Right cardiac atrium (tissue), 5 donors: ENCODE measurements around the gene MEN1. TPM values are rescaled to one million over a fixed set of nuclear protein-coding genes. Genes with fewer than 3 reads are reported as not detected.

ENCODE experiments used
- ATAC-seq, 2 donors: fragments of 200-7000 bp; cut with Tn5 transposase; one replicate each; pipeline versions ENCODE4 v1.8.0 to v1.9.1; 2020; ENCODE audit warnings: moderate library complexity in 2 of 2, mild to moderate bottlenecking in 1 of 2
- DNase-seq, 3 donors: peaks; one replicate each; pipeline ENCODE4 v3.0.0-alpha.2; 2020
- H3K27ac ChIP-seq: one replicate; pipeline ENCODE4 v1.5.1; 2013; ENCODE audit warnings: mild to moderate bottlenecking, low read length, control low read depth, moderate library complexity
- H3K27me3 ChIP-seq: one replicate; pipeline ENCODE4 v1.6.1; 2013; ENCODE audit not compliant: control insufficient read depth, insufficient read depth
- H3K4me1 ChIP-seq: one replicate; pipeline ENCODE4 v1.6.1; 2013; ENCODE audit warnings: low read length; ENCODE audit not compliant: control insufficient read depth, insufficient read depth
- H3K4me3 ChIP-seq: one replicate; pipeline ENCODE4 v1.5.1; 2013; ENCODE audit warnings: low read length, control low read depth
- H3K9me3 ChIP-seq: one replicate; pipeline ENCODE4 v1.6.1; 2013; ENCODE audit warnings: low read length; ENCODE audit not compliant: control insufficient read depth
- WGBS: extraction: QIAGEN DNeasy Blood & Tissue Kit; methylation state at CpG from one replicate; pipeline ENCODE4 v1.1.7; 2013; 5-methylcytosine and 5-hydroxymethylcytosine counted together
- intact Hi-C, 4 donors: fragments of 100-400 bp; cut with DNase I; formaldehyde crosslinking; loops; one replicate each; pipeline versions ENCODE4 v1.11.0 to v1.14.0; 2022 to 2023
- polyA plus RNA-seq: library from polyadenylated mRNA; stranded (reverse); fragments of 200-250 nt; gene quantifications from one replicate; pipeline ENCODE4 v1.2.3, GENCODE V29; 2013
- total RNA-seq, 4 donors: library from RNA; stranded (reverse); fragmentation: NEBNext Ultra II Directional; extraction: Animal tissue kit (Norgen Biotek cat#: 25700); gene quantifications; one replicate each; pipeline ENCODE4 v1.2.1, GENCODE V29; 2021
- donor health status: healthy with polysubstance abuse.
- donor health status: DM: no; HTN: yes; CAD: no.
- donor health status: DM: no; HTN: no; CAD: no.
- donor health status: DM: no; HTN: yes; CAD: no; lungs with severe emphysema.
- donor health status: DM: yes; HTN: yes; CAD: no.

MEN1 gene
- total and polyA plus RNA-seq, 5 donors: 9.6 to 11.7 (median 10.1) TPM

DNA sequence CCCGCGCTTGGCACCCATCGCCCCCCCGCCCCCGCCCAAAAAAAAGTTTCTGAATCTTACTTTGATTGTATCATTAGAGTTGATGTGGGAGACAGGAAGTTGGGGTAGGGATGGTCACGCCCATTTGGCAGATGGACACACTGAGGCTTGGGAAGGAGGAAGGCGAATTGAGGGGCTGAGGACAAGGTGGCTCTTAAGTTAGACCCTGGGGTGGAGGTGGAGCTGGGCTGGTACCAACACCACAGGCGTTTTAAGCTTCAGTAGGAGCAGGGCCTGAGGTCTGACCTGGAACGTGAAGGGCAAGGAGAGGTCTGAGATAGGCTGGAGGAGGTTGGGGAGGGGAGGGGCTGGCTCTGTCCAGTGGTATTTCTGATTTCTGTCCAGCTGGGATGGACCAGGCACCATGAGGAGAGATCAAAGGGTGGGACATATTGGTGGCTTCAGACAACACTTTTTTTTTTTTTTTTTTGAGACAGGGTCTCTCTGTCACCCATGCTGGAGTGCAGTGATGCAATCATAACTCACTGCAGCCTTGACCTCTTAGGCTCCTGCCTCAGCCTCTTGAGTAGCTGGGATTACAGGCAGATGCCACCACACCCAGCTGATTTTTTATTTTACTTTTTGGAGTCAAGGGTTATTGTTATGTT, 34.9 kb upstream of the MEN1 start:
- ATAC-seq: no peak
- peak overlapping the region; percentile 42 for H3K4me3 ChIP-seq
- H3K27me3 ChIP-seq: no peaks in the 10 kb centered on the region
- 13% methylated on average over 9 of the region's 9 CpGs for WGBS
- no peaks in the 10 kb centered on the region for H3K9me3 ChIP-seq
- no peak overlapping the region for H3K27ac ChIP-seq
- no peak for DNase-seq
- intact Hi-C loops: loop anchor here (2.0 to 10.0 kb wide), 3 partner anchors 47 to 270 kb away; partner anchors contain the start of genes TM7SF2 (in 1 of the 4) and ZNHIT2 (in 1 of the 4)
- peaks cover 11% of the 10 kb centered on the region for H3K4me1 ChIP-seq

DNA sequence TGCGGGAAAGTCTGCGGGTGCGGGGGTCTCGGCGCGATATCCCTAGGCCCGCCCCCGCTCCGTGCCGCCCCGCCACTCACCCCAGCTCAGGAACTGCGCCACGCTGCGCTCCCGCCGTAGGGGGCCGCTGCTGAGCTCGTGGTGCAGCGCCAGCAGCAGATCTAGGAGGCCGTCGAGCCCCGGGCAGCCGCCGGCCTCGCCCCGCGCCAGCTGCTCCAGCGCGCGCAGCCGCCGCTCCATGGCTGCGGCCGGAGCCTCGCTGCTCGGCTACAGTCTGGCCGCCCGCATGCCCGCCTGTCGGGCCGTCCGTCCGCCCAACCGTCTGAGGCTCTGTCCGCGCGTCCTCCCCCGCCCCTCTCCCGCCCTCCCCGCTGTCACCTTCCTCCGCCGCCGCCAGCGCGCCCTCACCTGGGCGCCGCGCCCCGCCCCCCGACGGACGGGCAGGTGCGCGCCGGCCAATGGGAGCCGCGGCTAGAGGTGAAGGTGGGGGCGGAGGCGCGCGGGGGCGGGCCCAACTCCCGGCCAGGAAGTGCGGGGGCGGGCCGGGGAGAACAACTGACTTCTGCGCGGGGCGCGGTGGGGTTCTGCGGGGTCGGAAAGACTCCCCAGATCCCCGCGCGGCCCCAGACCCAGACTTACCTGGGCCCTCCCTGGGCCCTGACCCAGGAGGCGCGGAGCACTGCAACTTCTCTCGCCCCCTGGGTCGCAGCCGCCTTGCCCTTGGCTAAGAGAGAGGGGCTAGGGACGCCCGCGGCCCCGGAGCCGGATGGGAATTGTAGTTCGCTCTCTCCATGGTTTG, 34.2 kb upstream of the MEN1 start, which contains the start of gene CDC42BPG:
Gene CDC42BPG, minus strand, starts transcription at position 324 of the 799 bp plus-strand sequence. Its CDS starts 84 bp downstream, at position 240.
- DNase-seq: peak; percentile 69 to 88 (median 87)
- WGBS: 2% methylated on average over 96 of the region's 96 CpGs
- H3K4me3 ChIP-seq: peak within 1 kb of the TSS; percentile 42
- intact Hi-C loops: loop anchor here (2.0 to 10.0 kb wide), 3 partner anchors 48 to 270 kb away; partner anchors contain the start of genes TM7SF2 (in 1 of the 4) and ZNHIT2 (in 1 of the 4)
- peaks cover 8% of the 10 kb centered on the region for H3K4me1 ChIP-seq
- no peaks in the 10 kb centered on the region for H3K27me3 ChIP-seq
- no peak within 1 kb of the TSS for H3K27ac ChIP-seq
- peak; percentile 47 to 54 for ATAC-seq
- H3K9me3 ChIP-seq: no peaks in the 10 kb centered on the region

DNA sequence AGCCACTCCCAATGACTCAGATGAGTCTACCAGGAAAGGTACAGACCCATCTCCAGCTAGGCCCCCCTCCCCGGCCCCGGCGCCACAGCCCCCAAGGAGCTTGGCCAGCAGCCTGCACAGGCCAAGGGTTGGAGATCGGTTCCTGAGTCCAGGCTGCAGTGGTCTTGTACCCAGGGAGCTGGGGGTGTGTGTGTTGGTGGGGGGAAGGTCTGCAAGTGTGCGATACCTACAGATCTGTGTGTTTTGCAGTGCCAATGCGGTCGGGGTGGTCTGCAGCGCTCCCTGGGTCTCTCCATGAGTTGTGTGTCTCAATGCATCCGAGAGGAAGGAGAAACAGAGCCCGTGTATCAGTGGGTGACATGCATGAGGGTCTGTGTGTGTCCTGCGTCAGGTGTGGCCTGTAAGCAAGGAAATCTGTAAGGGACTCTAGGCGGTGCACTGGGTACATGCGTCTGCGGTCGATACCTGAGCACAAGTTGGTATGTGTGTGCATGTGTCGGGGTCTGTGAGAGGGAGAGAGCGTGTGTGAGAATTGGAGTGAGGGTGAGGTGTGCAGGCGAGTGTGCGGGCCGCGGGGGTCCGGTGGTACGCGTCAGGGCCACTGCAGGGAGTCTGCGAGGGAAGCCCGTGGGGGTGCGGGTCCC, 33.5 kb upstream of the MEN1 start:
- H3K27me3 ChIP-seq: no peaks in the 10 kb centered on the region
- H3K4me3 ChIP-seq: no peak overlapping the region
- intact Hi-C loops: loop anchor here in 2 of 4 donors (2.0 to 10.0 kb wide), 2 partner anchors 51 to 271 kb away; partner anchors contain the start of genes TM7SF2 (in 1 of the 2) and ZNHIT2 (in 1 of the 2)
- DNase-seq: no peak
- H3K9me3 ChIP-seq: no peaks in the 10 kb centered on the region
- ATAC-seq: no peak
- WGBS: 62% methylated on average over 27 of the region's 27 CpGs
- H3K4me1 ChIP-seq: peaks cover 2% of the 10 kb centered on the region
- no peak overlapping the region for H3K27ac ChIP-seq

DNA sequence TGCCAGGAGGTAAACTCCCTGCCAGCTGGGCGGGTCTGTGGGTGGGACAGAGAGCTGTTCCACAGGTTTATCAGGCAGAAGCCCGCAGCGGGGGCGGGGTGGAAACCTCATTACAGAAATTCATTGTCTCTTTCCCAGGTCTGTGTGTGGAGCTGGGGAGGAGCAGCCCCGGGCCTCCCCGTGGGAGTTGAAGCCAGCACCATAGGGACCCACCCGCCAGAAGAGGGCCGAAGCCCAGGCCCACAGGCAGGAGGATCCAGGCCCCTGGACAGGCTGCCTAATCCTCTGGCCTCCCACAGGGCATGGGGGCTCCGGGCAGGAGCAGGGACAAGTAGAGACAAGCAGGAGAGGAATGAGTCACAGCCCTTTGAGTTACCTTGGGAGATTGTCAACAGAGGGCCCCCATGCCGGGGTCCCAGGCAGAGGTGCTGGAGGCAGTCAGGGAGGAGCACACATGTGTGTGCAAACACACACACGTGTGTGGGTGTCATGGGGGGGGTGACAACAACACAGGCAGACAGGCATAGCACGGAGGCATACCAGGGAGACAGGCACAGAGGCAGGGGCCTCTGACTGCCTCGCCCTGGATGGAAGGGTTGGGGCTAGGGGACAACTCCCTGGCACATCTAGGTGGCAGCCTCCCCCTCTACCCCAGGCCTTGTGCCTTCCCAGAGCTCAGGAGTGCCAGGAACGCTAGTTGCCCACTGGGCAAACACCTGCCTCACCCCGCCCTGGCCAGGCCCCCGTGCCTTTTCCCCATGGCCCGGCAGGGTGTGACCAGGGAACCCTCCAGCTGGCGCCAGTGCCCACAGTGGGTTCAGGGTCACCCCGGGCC, 32.7 kb upstream of the MEN1 start:
- intact Hi-C loops: loop anchor here in 1 of 4 donors (10.0 kb wide), 1 partner anchor 272 kb away; the partner anchor contains the start of genes TM7SF2 and ZNHIT2

DNA sequence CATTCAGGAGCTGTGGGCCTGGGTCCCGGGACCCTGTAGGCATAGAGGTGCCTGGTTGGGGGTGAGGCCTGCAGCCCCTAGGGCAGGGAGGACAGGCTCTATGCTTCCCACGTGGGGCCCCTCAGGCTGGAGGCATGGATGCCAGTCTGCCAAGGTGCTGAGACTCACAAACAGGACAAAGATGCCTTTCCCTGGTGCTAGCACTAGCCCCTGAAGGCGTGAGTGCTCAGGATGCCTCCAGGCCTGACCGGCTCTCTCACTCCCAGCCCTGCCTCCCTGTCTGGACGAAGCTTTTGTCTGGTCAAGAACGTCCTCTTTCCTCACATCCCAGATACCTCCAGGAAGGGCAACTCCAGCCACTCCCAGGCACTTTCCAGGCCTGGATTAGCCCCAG, 32.0 kb upstream of the MEN1 start:
- DNase-seq: peak in 1 of 3 donors; percentile 37
- H3K27me3 ChIP-seq: no peaks in the 10 kb centered on the region
- H3K9me3 ChIP-seq: no peaks in the 10 kb centered on the region
- ATAC-seq: no peak
- WGBS: 81% methylated on average over 6 of the region's 6 CpGs
- H3K4me3 ChIP-seq: no peak overlapping the region
- intact Hi-C loops: loop anchor here in 1 of 4 donors (10.0 kb wide), 1 partner anchor 272 kb away; the partner anchor contains the start of genes TM7SF2 and ZNHIT2
- no peaks in the 10 kb centered on the region for H3K4me1 ChIP-seq
- no peak overlapping the region for H3K27ac ChIP-seq

More for the DNA sequence above, 32.7 kb upstream of the MEN1 start:
- Histone ChIP-seq H3K4me3 (no peak overlapping the region), H3K4me1 (no peaks in the 10 kb centered on the region), H3K27ac (no peak overlapping the region), H3K27me3 (no peaks in the 10 kb centered on the region), H3K9me3 (no peaks in the 10 kb centered on the region)
- peak in 2 of 3 donors; percentile 50 to 64 for DNase-seq
- WGBS: 89% methylated on average over 19 of the region's 19 CpGs
- no peak for ATAC-seq

DNA sequence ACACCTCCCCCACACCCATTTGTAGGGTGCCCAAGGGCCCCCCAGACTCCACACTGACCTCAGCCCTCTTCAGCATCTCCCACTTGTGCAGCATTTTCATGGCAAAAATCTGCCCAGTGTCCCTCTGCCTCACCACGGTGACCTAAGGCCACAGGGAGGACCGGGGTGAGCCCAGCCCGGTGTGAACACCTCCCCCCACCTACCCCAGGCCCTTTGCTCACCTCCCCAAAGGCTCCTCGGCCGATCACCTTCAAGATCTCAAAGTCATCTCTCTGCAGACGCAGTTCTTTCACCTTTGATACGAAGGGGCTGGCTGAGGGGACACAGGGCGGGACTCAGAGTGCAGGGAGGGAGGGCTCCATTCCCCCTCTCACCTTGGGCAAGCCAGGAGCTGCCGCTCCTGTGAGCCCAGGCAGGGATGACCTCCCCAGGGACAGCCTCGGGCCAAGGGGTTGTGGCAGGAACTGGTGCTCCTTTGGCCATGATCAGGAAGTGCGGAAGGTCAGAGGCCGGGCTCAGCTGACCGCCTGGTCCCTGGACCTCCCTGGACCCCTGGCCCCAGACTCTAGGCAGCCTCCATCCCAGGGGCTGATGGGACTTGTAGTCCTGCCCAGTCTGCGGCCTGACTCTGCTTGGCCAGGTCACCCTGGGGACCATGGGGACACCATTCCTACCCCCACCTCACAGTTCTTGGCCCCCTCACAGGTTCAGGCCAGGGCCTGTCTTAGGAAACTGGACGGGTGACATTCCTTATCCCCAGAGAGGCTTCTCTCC, 31.4 kb upstream of the MEN1 start:
- Histone ChIP-seq H3K4me3 (no peak overlapping the region), H3K27me3 (no peaks in the 10 kb centered on the region), H3K27ac (no peak overlapping the region), H3K4me1 (no peaks in the 10 kb centered on the region), H3K9me3 (no peaks in the 10 kb centered on the region)
- intact Hi-C loops: loop anchor here in 1 of 4 donors (10.0 kb wide), 1 partner anchor 273 kb away; the partner anchor contains the start of genes TM7SF2 and ZNHIT2
- peak in 2 of 3 donors; percentile 26 to 46 for DNase-seq
- ATAC-seq: no peak
- WGBS: 88% methylated on average over 15 of the region's 15 CpGs

DNA sequence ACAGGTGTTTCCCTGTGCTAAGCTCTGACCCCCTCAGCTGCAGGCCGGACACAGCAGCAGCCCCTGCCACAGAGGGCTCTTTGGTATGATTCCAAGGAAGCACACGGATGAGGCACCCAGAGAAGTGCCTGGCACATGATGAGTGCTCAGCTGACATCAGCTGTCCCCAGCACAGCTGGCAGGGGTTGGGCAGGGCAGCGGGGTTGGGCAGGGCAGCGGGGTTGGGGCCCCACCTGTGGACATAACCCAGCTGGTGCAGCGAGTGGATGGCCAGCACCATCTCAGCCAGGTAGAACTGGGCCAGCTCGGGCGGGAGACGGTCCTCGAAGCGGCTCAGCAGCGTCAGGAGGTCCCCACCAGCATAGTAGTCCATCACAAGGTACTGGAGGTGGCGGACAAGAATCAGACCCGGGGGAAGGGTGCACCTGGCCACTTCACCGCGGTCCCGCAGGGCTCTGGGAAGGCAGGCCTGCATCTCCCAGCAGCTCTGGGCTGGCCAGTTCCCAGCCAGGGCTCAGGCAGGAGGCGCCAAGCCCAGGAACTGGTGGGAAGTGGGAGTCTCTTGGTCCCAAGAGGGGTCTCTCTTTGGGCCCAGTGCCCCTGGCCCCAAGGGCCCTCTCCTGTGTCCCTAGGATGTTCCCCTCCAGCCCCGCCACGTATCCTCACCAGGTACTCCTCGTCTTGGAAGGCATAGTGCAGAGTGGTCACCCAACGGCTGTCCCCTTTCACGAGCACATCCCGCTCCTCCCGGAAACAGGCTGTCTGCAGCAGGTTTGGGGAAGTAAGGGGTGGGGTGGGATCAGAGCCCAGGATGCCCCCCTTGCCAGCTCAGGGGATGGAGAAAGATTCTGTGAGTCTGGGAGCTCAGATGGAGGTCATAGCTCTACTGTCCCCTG, 29.8 kb upstream of the MEN1 start:
- ATAC-seq: no peak
- WGBS: 87% methylated on average over 24 of the region's 24 CpGs
- H3K9me3 ChIP-seq: no peaks in the 10 kb centered on the region
- no peaks in the 10 kb centered on the region for H3K27me3 ChIP-seq
- H3K27ac ChIP-seq: no peak overlapping the region
- peak in 2 of 3 donors; percentile 34 to 57 for DNase-seq
- H3K4me1 ChIP-seq: no peaks in the 10 kb centered on the region
- intact Hi-C loops: loop anchor here in 1 of 4 donors (10.0 kb wide), 1 partner anchor 275 kb away; the partner anchor contains the start of genes TM7SF2 and ZNHIT2
- no peak overlapping the region for H3K4me3 ChIP-seq

DNA sequence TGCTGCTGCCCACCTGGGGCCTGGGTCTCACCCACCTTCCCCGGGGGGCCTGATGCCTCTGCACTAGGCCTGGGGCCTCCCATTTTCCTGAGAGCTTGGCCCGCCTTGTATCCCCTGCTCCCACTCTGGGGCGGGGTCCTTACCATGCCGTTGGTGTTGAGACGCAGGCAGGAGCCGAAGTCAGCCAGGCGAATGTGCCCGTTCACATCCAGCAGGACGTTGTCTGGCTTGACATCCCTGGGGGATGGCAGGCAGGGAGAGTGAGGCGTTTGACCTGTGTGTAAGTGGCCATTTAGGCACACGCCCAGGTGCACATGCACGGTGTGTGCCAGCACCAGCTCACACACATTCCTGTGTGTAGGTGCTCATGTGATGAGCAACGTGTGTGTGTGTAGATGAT, 29.0 kb upstream of the MEN1 start:
- no peaks in the 10 kb centered on the region for H3K4me1 ChIP-seq

More for the DNA sequence above, 29.0 kb upstream of the MEN1 start:
- no peaks in the 10 kb centered on the region for H3K27me3 ChIP-seq
- no peaks in the 10 kb centered on the region for H3K9me3 ChIP-seq
- intact Hi-C loops: no loop called here
- H3K4me3 ChIP-seq: no peak overlapping the region
- DNase-seq: peak in 1 of 3 donors; percentile 13
- no peak for ATAC-seq
- no peak overlapping the region for H3K27ac ChIP-seq
- 88% methylated on average over 13 of the region's 13 CpGs for WGBS
